ENCODE results near the gene TSTD2. TPM values are rescaled to one million over a fixed set of nuclear protein-coding genes. Genes with fewer than 3 reads are reported as not detected.
A peak's percentile ranks its signal among the peaks of the same experiment; 100 is the strongest.

The TSTD2 gene
- total RNA-seq, 1 experiment from 2014 or later, result 42.7 TPM

- no peak overlapping the region for H3K27ac ChIP-seq
These were observed 77.0 kb downstream of the TSTD2 start for GRCh38 chr9:97556036-97556720.

DNA sequence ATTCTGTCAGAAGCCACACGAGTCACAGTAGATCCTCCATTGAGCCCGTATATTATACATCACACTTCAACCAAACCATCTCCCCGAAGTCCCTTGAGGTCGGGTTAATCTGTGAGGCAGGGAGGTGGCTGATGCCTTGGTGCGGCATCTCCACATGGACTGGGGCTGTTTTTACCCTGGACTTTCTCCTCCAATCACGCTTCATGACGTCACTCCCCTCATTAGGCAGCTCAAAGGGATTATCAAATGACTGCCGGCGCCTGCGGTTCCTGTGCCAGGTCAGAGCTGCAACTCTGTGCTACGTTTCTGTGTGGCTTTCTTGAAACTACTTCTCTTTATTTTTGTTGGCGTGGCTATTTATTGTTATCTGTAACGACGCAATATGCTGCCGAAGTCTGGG lies 78.0 kb downstream of the TSTD2 start:
- Histone ChIP-seq H3K27ac (no peak overlapping the region), H3K4me1 (peaks cover 2% of the 10 kb centered on the region; the same call in 1 of the 2 replicates)

More at GRCh38 chr9:97556036-97556720, 77.0 kb downstream of the TSTD2 start:
- DNase-seq, result no peak
- no peak overlapping the region for H3K4me3 ChIP-seq
- H3K27me3 ChIP-seq, result peaks cover 2% of the 10 kb centered on the region
- H3K4me1 ChIP-seq, result peaks cover 2% of the 10 kb centered on the region; the same call in 1 of the 2 replicates
- H3K36me3 ChIP-seq, result no peaks in the 10 kb centered on the region
- H3K9me3 ChIP-seq (replicated peaks), result no peaks in the 10 kb centered on the region

GRCh38 chr9:97554566-97555075 lies 78.5 kb downstream of the TSTD2 start:
- no peak overlapping the region for H3K27ac ChIP-seq
- peaks cover 2% of the 10 kb centered on the region for H3K27me3 ChIP-seq
- no peak overlapping the region for H3K4me3 ChIP-seq
- peaks cover 2% of the 10 kb centered on the region; the same call in 1 of the 2 replicates for H3K4me1 ChIP-seq
- DNase-seq, result no peak
- no peaks in the 10 kb centered on the region for H3K9me3 ChIP-seq (replicated peaks)
- no peaks in the 10 kb centered on the region for H3K36me3 ChIP-seq

More for the DNA sequence above, 78.0 kb downstream of the TSTD2 start:
- no peaks in the 10 kb centered on the region for H3K9me3 ChIP-seq (replicated peaks)
- no peaks in the 10 kb centered on the region for H3K36me3 ChIP-seq
- peak in 1 of 2 experiments; percentile 40 for DNase-seq
- no peak overlapping the region for H3K4me3 ChIP-seq
- H3K27me3 ChIP-seq, result peaks cover 2% of the 10 kb centered on the region

DNA sequence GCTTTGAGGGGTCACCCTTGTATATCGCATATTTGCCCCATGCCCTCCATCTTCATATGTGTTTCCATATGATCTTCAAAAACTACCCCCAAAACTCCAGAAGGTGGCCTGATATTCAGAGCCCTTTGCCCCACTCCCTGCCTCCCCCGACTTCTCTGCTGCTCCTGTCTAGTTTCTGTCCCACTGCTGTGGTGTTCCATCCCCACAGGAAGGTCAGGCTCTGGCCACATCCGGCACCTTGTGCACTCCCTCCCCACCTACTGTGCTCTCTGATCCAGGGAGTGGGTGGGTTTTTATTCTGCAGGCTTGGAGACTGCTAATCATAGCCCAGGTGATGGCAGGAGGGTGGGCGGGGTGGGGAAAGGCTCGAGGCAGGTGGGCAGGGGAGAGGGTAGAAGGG lies 79.3 kb downstream of the TSTD2 start:
- DNase-seq, result no peak
- peaks cover 2% of the 10 kb centered on the region for H3K27me3 ChIP-seq
- H3K4me1 ChIP-seq, result peaks cover 2% of the 10 kb centered on the region; the same call in 1 of the 2 replicates
- H3K9me3 ChIP-seq (replicated peaks), result no peaks in the 10 kb centered on the region
- H3K4me3 ChIP-seq, result no peak overlapping the region
- no peaks in the 10 kb centered on the region for H3K36me3 ChIP-seq
- no peak overlapping the region for H3K27ac ChIP-seq

DNA sequence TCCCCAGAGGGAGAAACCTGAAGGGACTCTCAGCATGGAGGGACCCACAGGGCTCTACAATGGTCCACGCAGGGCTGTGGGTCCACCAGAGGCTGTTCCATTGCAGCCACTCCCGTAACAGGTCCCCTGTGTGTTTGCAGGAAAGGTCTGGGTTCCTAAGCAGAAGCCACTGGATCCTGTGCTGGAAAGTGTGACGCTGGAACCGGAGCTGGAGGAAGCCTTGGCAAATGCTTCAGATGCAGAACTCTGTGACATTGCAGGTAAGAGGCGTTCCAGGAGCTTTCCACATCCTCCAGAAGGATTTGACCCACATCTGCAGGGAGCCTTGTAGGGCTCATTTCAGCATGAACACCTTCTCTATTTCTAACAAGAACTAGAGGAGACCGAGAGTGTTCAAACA lies 80.0 kb downstream of the TSTD2 start:
- H3K4me3 ChIP-seq, result no peak overlapping the region
- H3K36me3 ChIP-seq, result no peaks in the 10 kb centered on the region
- no peak overlapping the region for H3K27ac ChIP-seq
- H3K27me3 ChIP-seq, result peaks cover 2% of the 10 kb centered on the region
- H3K4me1 ChIP-seq, result peaks cover 2% of the 10 kb centered on the region; the same call in 1 of the 2 replicates
- DNase-seq, result no peak
- H3K9me3 ChIP-seq (replicated peaks), result no peaks in the 10 kb centered on the region

- H3K9me3 ChIP-seq (replicated peaks), result no peaks in the 10 kb centered on the region
- H3K36me3 ChIP-seq, result no peaks in the 10 kb centered on the region
- H3K27ac ChIP-seq, result no peak overlapping the region
- no peak overlapping the region for H3K4me3 ChIP-seq
- no peak for DNase-seq
- peaks cover 2% of the 10 kb centered on the region for H3K27me3 ChIP-seq
- H3K4me1 ChIP-seq, result peaks cover 2% of the 10 kb centered on the region; the same call in 1 of the 2 replicates
These were observed 81.9 kb downstream of the TSTD2 start for GRCh38 chr9:97551308-97551707.

- Histone ChIP-seq H3K4me1 (peaks cover 2% of the 10 kb centered on the region; the same call in 1 of the 2 replicates), H3K27me3 (peaks cover 2% of the 10 kb centered on the region; the same call in 1 of the 2 replicates)
- no peak for DNase-seq
These were observed 82.8 kb downstream of the TSTD2 start for GRCh38 chr9:97550386-97550785.

More at GRCh38 chr9:97550386-97550785, 82.8 kb downstream of the TSTD2 start:
- no peaks in the 10 kb centered on the region for H3K36me3 ChIP-seq
- no peak overlapping the region for H3K4me3 ChIP-seq
- no peaks in the 10 kb centered on the region for H3K9me3 ChIP-seq (replicated peaks)
- no peak overlapping the region for H3K27ac ChIP-seq

Other genes starting within 250 kb of the TSTD2 start
- gene TDRD7, start 221.3 kb downstream of the TSTD2 start, total RNA-seq (2014; rRNA removed; shearing (Covaris generic)), result 2.4 and 2.5 TPM in 2 replicates
- gene TMOD1, start 131.7 kb downstream of the TSTD2 start, total RNA-seq (2014; rRNA removed; shearing (Covaris generic)), result 0.43 and 0.55 TPM in 2 replicates
- 126 TPM in 2 replicates for gene NCBP1, start 453 bp upstream of the TSTD2 start, total RNA-seq (2014; rRNA removed; shearing (Covaris generic))
- 12.8 and 13.1 TPM in 2 replicates for gene XPA, start 64.0 kb upstream of the TSTD2 start, total RNA-seq (2014; rRNA removed; shearing (Covaris generic))
- not detected in 2 replicates for gene FOXE1, start 219.9 kb upstream of the TSTD2 start, total RNA-seq (2014; rRNA removed; shearing (Covaris generic))